ENCODE results near the gene NTMT2.

NTMT2 gene

GRCh38 chr1:170140371-170140770 is 5.4 kb upstream of the NTMT2 start:
- no peak overlapping the region for H3K4me3 ChIP-seq (replicated peaks in 1 of 2; ENCODE audit: low read depth in 2 of 2, low read length in 2 of 2)
- DNase-seq (ENCODE audit: low read depth in 2 of 2), result no peak
- no peak for TF ChIP-seq CTCF (IDR thresholded peaks at IDR 0.05; ENCODE audit: low read depth, low read length)

- DNase-seq (ENCODE audit: low read depth in 2 of 2), result no peak
- no peak for TF ChIP-seq CTCF (IDR thresholded peaks at IDR 0.05; ENCODE audit: low read depth, low read length)
Observed at GRCh38 chr1:170145061-170145460, 698 bp upstream of the NTMT2 start.

GRCh38 chr1:170146720-170147263 is 1.0 kb downstream of the NTMT2 start:
- TF ChIP-seq CTCF (IDR thresholded peaks at IDR 0.05; ENCODE audit: low read depth, low read length), result no peak
- no peak for DNase-seq (ENCODE audit: low read depth in 2 of 2)
- no peak overlapping the region for H3K4me3 ChIP-seq (replicated peaks in 1 of 2; ENCODE audit: low read depth in 2 of 2, low read length in 2 of 2)

More at GRCh38 chr1:170145061-170145460, 698 bp upstream of the NTMT2 start:
- no peak overlapping the region for H3K4me3 ChIP-seq (replicated peaks in 1 of 2; ENCODE audit: low read depth in 2 of 2, low read length in 2 of 2)

GRCh38 chr1:170149241-170149640 is 3.5 kb downstream of the NTMT2 start:
- H3K4me3 ChIP-seq (replicated peaks in 1 of 2; ENCODE audit: low read depth in 2 of 2, low read length in 2 of 2), result no peak overlapping the region
- DNase-seq (ENCODE audit: low read depth in 2 of 2), result peak; percentile 25 to 61
- no peak for TF ChIP-seq CTCF (IDR thresholded peaks at IDR 0.05; ENCODE audit: low read depth, low read length)

GRCh38 chr1:170150016-170150415 is 4.3 kb downstream of the NTMT2 start:
- TF ChIP-seq CTCF (IDR thresholded peaks at IDR 0.05; ENCODE audit: low read depth, low read length), result no peak
- H3K4me3 ChIP-seq (replicated peaks in 1 of 2; ENCODE audit: low read depth in 2 of 2, low read length in 2 of 2), result no peak overlapping the region
- DNase-seq (ENCODE audit: low read depth in 2 of 2), result peak in 1 of 2 donors; percentile 15

GRCh38 chr1:170150921-170151320 is 5.2 kb downstream of the NTMT2 start:
- no peak for TF ChIP-seq CTCF (IDR thresholded peaks at IDR 0.05; ENCODE audit: low read depth, low read length)
- no peak overlapping the region for H3K4me3 ChIP-seq (replicated peaks in 1 of 2; ENCODE audit: low read depth in 2 of 2, low read length in 2 of 2)
- no peak for DNase-seq (ENCODE audit: low read depth in 2 of 2)

GRCh38 chr1:170153417-170153816 is 7.7 kb downstream of the NTMT2 start:
- TF ChIP-seq CTCF (IDR thresholded peaks at IDR 0.05; ENCODE audit: low read depth, low read length), result no peak
- DNase-seq (ENCODE audit: low read depth in 2 of 2), result no peak

More at GRCh38 chr1:170153417-170153816, 7.7 kb downstream of the NTMT2 start:
- H3K4me3 ChIP-seq (replicated peaks in 1 of 2; ENCODE audit: low read depth in 2 of 2, low read length in 2 of 2), result no peak overlapping the region
